GM19099 (cell line): ENCODE measurements around the gene LYRM7.

Source experiments
- POLR2A ChIP-seq: IDR thresholded peaks from 3 replicates; pipeline ENCODE4 v1.6.1; 2011; ENCODE audit warnings: low read depth; ENCODE audit not compliant: insufficient read length; ENCODE audit errors: extremely low read depth

The LYRM7 gene

DNA sequence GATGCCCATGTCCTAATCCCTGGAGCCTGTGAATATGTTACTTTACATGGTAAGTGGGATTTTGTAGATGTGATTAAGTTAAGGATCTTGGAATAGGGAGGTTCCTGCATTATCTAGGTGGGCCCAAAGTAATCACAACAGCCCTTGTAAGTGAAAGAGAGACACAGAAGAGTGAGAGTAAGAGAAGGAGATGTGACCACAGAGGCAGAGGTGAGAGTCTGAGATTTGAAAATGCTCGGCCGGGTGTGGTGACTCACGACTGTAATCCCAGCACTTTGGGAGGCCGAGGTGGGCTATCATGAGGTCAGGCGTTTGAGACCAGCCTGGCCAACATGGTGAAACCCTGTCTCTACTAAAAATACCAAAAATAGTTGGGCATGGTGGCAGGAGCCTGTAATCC is 3.1 kb upstream of the LYRM7 start:
- TF ChIP-seq POLR2A, result no peak

- TF ChIP-seq POLR2A, result no peak
Measured at GRCh38 chr5:131169810-131170539, 769 bp upstream of the LYRM7 start.

- no peak for TF ChIP-seq POLR2A
Measured at GRCh38 chr5:131171276-131171810, 599 bp downstream of the LYRM7 start.

GRCh38 chr5:131180407-131180806 is 9.7 kb downstream of the LYRM7 start:
- no peak for TF ChIP-seq POLR2A

GRCh38 chr5:131182839-131183238 is 12.1 kb downstream of the LYRM7 start:
- TF ChIP-seq POLR2A, result no peak

DNA sequence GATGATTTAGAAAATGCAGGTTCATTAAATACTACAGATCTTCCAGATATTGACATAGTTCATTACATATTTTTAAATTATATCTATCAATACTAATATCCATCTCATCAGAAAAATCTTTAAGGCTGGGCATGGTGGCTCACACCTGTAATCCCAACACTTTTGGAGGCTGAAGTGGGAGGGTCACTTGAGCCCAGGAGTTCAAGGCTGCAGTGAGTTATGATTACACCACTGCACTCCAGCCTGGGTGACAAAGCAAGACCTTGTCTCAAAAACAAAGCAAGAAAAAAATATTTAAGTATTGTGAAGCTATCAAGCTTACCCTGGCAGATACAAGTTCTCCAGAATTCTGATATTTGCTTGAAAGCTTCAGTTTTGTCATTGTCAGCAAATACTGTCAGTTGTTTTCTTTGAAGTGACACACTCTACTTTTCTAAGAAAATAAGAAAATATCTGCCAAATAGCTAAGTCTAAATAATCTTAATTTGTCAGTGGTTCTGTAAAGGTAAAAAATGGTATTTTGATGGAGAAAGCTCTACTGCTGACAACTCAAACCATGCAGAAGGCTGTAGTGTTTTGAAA is 14.9 kb downstream of the LYRM7 start:
- no peak for TF ChIP-seq POLR2A

- no peak for TF ChIP-seq POLR2A
Measured at GRCh38 chr5:131186561-131187256, 16.0 kb downstream of the LYRM7 start.

- TF ChIP-seq POLR2A, result no peak
Measured at GRCh38 chr5:131193106-131193505, 22.4 kb downstream of the LYRM7 start.

DNA sequence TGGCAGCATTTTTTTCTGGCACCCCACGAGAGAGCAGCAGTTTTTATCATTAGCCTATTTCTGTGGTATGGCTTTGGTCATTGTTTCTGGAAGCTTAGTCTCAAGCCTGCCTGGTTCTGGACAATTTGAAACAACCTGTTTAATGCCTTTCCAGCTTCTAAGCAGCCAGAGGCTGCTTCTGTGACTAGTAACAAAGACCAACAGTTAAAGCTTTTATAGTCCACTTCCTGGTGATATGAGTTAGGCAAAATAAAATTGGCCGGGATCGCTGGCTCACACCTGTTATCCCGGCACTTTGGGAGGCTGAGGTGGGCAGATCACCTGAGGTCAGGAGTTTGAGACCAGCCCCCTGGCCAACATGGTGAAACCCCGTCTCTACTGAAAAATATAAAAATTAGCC is 24.0 kb downstream of the LYRM7 start:
- TF ChIP-seq POLR2A, result no peak

- no peak for TF ChIP-seq POLR2A
Measured at GRCh38 chr5:131195696-131196095, 25.0 kb downstream of the LYRM7 start.

DNA sequence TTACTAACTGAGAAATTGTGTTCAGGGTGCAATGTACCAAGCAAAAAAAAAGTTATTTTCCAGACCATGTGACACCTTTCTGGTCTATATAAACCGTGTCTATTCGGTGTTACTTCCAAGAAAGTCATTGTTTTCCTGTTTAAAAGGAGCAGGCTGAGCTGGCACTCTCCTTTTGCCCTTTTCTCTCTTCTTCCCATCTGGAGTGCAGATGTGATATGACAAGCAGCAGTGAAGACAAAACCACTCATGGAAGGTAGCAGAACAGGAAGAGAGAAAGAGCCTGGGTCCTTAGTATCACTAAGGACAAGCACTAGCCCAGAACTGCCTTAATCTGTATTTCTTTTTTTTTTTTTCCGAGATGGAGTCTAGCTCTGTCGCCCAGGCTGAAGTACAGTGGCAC is 25.6 kb downstream of the LYRM7 start:
- TF ChIP-seq POLR2A, result no peak

- no peak for TF ChIP-seq POLR2A
Measured at GRCh38 chr5:131198625-131199024, 27.9 kb downstream of the LYRM7 start.

GRCh38 chr5:131200560-131200959 is 29.8 kb downstream of the LYRM7 start:
- TF ChIP-seq POLR2A, result no peak

GRCh38 chr5:131204964-131205363 is 34.2 kb downstream of the LYRM7 start:
- TF ChIP-seq POLR2A, result no peak

- TF ChIP-seq POLR2A, result no peak
Measured at GRCh38 chr5:131206061-131206460, 35.3 kb downstream of the LYRM7 start.

DNA sequence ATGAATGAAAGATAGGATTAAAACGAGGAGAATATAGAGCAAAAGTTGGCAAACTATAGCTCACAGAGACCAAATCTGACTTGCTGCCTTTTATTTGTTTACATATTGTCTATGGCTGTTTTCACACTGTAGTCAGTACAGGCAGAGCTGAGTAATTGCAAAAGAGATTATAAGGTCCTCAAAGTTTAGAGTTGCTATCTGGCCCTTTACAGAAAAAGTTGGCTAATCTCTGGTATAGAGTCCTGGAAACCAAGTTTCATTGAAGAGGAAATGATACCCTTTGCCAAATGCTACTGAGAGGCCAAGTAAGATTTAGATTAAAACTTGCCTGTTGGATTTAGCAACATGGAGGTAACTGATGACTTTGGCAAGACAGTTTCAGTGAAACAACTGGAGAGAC is 36.0 kb downstream of the LYRM7 start:
- no peak for TF ChIP-seq POLR2A
